AG04449 (cell line): Measurements from ENCODE around the gene NHS.

Source experiments
- CTCF ChIA-PET: fragments of 350-600 bp; formaldehyde crosslinking; extraction: SDS; loops from one replicate; lab custom pipeline; 2021; ENCODE audit warnings: antibody characterized with exemption; lab: Yijun Ruan, JAX
- POLR2A ChIA-PET: fragments of 400-600, 350-600 bp; formaldehyde crosslinking; extraction: SDS; loops from one replicate; lab custom pipeline; 2020; ENCODE audit warnings: antibody characterized with exemption, inconsistent platforms; lab: Yijun Ruan, JAX
- DNase-seq: peaks from one replicate; pipeline ENCODE4 v3.0.0-alpha.2; 2010; ENCODE audit warnings: low read depth, low spot score
- H3K4me3 ChIP-seq: 2 replicates; pipeline ENCODE4 v1.5.1; 2011; ENCODE audit warnings: low read depth, mild to moderate bottlenecking, control low read depth, low read length
- TF ChIP-seq, protein P1 (sequence below): IDR thresholded peaks from one replicate; pipeline ENCODE4 v1.5.1; 2011; ENCODE audit warnings: mild to moderate bottlenecking, moderate library complexity, low read length, control low read depth, inconsistent platforms; ENCODE audit not compliant: insufficient read depth; ENCODE audit errors: missing control alignments

Gene NHS

GRCh38 chrX:17456526-17456925, 81.5 kb downstream of the NHS start:
- ChIA-PET POLR2A (no interaction called here), CTCF (no interaction called here)
- no peak overlapping the region for H3K4me3 ChIP-seq
- TF ChIP-seq, protein P1, sequence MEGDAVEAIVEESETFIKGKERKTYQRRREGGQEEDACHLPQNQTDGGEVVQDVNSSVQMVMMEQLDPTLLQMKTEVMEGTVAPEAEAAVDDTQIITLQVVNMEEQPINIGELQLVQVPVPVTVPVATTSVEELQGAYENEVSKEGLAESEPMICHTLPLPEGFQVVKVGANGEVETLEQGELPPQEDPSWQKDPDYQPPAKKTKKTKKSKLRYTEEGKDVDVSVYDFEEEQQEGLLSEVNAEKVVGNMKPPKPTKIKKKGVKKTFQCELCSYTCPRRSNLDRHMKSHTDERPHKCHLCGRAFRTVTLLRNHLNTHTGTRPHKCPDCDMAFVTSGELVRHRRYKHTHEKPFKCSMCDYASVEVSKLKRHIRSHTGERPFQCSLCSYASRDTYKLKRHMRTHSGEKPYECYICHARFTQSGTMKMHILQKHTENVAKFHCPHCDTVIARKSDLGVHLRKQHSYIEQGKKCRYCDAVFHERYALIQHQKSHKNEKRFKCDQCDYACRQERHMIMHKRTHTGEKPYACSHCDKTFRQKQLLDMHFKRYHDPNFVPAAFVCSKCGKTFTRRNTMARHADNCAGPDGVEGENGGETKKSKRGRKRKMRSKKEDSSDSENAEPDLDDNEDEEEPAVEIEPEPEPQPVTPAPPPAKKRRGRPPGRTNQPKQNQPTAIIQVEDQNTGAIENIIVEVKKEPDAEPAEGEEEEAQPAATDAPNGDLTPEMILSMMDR = no peak
- no peak for DNase-seq

DNA sequence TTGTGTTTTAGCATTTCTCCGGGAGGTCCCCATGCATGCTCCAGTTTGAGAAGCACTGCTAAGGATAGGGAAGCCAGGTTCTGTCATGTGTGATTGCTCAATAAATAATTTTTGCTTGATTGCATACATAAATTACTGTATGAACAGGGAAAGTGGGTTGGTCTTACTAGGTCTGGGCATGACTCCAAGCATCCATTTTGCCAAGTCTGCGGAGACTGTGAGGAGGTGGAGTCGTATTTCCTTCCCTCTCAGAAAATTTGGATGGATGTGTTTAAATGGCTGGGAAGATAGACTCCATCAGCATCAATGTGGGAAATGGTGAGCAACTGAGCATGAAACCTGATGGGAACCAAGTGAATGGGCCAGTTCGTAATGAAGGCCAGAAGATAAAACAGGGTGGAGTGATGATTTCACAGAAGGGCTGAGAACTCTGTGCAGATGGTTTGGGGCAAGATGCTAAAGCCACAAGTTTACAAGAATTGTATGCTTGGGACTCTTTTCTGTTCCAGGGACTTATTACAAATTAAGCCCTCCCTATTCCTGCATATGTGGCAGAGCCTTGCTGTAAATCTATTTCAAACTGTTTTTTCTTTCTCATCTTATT, 84.1 kb downstream of the NHS start:
- TF ChIP-seq, protein P1 = no peak
- CTCF ChIA-PET = no interaction called here
- H3K4me3 ChIP-seq = no peak overlapping the region
- no peak for DNase-seq
- POLR2A ChIA-PET = no interaction called here

GRCh38 chrX:17459661-17460060, 84.7 kb downstream of the NHS start:
- H3K4me3 ChIP-seq = no peak overlapping the region
- DNase-seq = no peak
- TF ChIP-seq, protein P1 = no peak
- ChIA-PET CTCF (no interaction called here), POLR2A (no interaction called here)

GRCh38 chrX:17462881-17463280, 87.9 kb downstream of the NHS start:
- ChIA-PET POLR2A (no interaction called here), CTCF (no interaction called here)
- no peak for DNase-seq
- no peak overlapping the region for H3K4me3 ChIP-seq
- TF ChIP-seq, protein P1 = no peak

- H3K4me3 ChIP-seq = no peak overlapping the region
- ChIA-PET CTCF (no interaction called here), POLR2A (interaction anchor here (0.7 kb wide), 1 partner anchor 185 kb away, joined by 3 read pairs; no protein-coding TSS in a partner anchor)
- DNase-seq = no peak
- TF ChIP-seq, protein P1 = no peak
Measured at GRCh38 chrX:17464194-17464593, 89.2 kb downstream of the NHS start.

DNA sequence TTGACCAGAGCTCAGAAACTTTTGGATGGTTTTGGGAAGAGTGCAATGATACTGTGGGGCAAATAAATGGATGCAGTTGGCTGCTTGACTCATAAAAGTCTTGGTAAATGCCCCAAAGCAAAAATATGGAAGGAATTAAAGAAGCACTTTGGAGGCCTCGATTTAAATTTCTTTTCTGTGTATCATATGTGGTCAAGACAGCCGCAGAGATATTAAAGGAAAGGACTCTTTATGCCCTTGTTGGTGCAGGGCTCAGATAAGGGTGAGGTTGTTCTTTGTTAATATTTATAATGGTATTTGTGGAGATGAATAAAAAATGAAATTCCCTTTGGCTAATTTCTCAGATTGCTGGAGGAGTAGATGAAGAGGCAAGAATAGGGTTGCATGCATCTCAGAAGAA, 90.2 kb downstream of the NHS start:
- H3K4me3 ChIP-seq = no peak overlapping the region
- CTCF ChIA-PET = no interaction called here
- POLR2A ChIA-PET = no interaction called here
- TF ChIP-seq, protein P1 = no peak
- no peak for DNase-seq
